HG02938 (cell line): ENCODE results near the gene SMARCC2.
"Not testable (repeated sequence)": the region's sequence is repeated elsewhere in the genome, so short reads cannot be mapped to it uniquely, and the experiment has no call there.

ENCODE experiments used
- ATAC-seq: cut with Tn5 transposase; IDR thresholded peaks from one replicate; pipeline ENCODE4 v1.9.1; 2021; ENCODE audit warnings: mild to moderate bottlenecking, moderate library complexity; ENCODE audit not compliant: unreplicated experiment

Gene SMARCC2

GRCh38 chr12:56212361-56212760 is 23.1 kb upstream of the SMARCC2 start:
- no peak for ATAC-seq

- no peak for ATAC-seq
These were observed 18.7 kb upstream of the SMARCC2 start for GRCh38 chr12:56208006-56208405.

- ATAC-seq: no peak
These were observed 17.3 kb upstream of the SMARCC2 start for GRCh38 chr12:56206452-56207166.

GRCh38 chr12:56205445-56205844 is 16.2 kb upstream of the SMARCC2 start:
- ATAC-seq: no peak

- ATAC-seq: no peak
These were observed 15.0 kb upstream of the SMARCC2 start for GRCh38 chr12:56204275-56204674.

GRCh38 chr12:56202838-56203237 is 13.6 kb upstream of the SMARCC2 start:
- no peak for ATAC-seq

GRCh38 chr12:56202366-56202765 is 13.1 kb upstream of the SMARCC2 start:
- ATAC-seq: no peak

- ATAC-seq: no peak
These were observed 9.6 kb upstream of the SMARCC2 start for GRCh38 chr12:56198836-56199235.

- ATAC-seq: no peak
These were observed 8.8 kb upstream of the SMARCC2 start for GRCh38 chr12:56197921-56198635.

GRCh38 chr12:56196818-56197550 is 7.7 kb upstream of the SMARCC2 start:
- not testable (repeated sequence) for ATAC-seq

- no peak for ATAC-seq
These were observed 3.8 kb upstream of the SMARCC2 start for GRCh38 chr12:56193025-56193578.

- no peak for ATAC-seq
These were observed 3.3 kb upstream of the SMARCC2 start for GRCh38 chr12:56192582-56192981.

GRCh38 chr12:56190695-56191155 is 1.4 kb upstream of the SMARCC2 start:
- ATAC-seq: no peak

GRCh38 chr12:56189918-56190694 is 823 bp upstream of the SMARCC2 start:
- ATAC-seq: peak; percentile 34

GRCh38 chr12:56188778-56189098 is 545 bp downstream of the SMARCC2 start:
- no peak for ATAC-seq

GRCh38 chr12:56188131-56188777 is 1.0 kb downstream of the SMARCC2 start:
- no peak for ATAC-seq

GRCh38 chr12:56186957-56187356 is 2.3 kb downstream of the SMARCC2 start:
- ATAC-seq: no peak

- no peak for ATAC-seq
These were observed 10.9 kb downstream of the SMARCC2 start for GRCh38 chr12:56178347-56178746.

GRCh38 chr12:56172839-56173238 is 16.4 kb downstream of the SMARCC2 start:
- ATAC-seq: no peak

- no peak for ATAC-seq
These were observed 20.0 kb downstream of the SMARCC2 start for GRCh38 chr12:56169229-56169759.
